Activated CD4-positive, alpha-beta T cell treated with anti-CD3 and anti-CD28 coated beads, Interleukin-2, amount 10 ng/mL, durations not matched to agents 24 days and 14 days (primary cell): ENCODE measurements around the gene PCSK9. TPM values are rescaled to one million over a fixed set of nuclear protein-coding genes. Genes with fewer than 3 reads are reported as not detected.

ENCODE experiments used
- DNase-seq: peaks from one replicate; pipeline ENCODE4 v3.0.0; 2022
- H3K27ac Mint-ChIP-seq: one replicate; pipeline ENCODE4 v1.8.0; 2022; ENCODE audit warnings: mild to moderate bottlenecking, mixed read lengths
- H3K27me3 Mint-ChIP-seq: one replicate; pipeline ENCODE4 v1.8.0; 2022; ENCODE audit warnings: mixed read lengths
- H3K36me3 Mint-ChIP-seq: one replicate; pipeline ENCODE4 v1.8.0; 2022; ENCODE audit warnings: low read depth, mild to moderate bottlenecking, mixed read lengths
- H3K4me1 Mint-ChIP-seq: one replicate; pipeline ENCODE4 v1.8.0; 2021; ENCODE audit warnings: mixed read lengths
- H3K4me3 Mint-ChIP-seq: one replicate; pipeline ENCODE4 v1.8.0; 2022; ENCODE audit warnings: mild to moderate bottlenecking, moderate library complexity, mixed read lengths
- H3K9me3 Mint-ChIP-seq: one replicate; pipeline ENCODE4 v1.8.0; 2021; ENCODE audit warnings: mixed read lengths
- intact Hi-C: fragments of 100-400 bp; cut with micrococcal nuclease; formaldehyde crosslinking; loops from one replicate; pipeline ENCODE4 v1.15.1; 2023
- total RNA-seq: library from RNA; stranded (reverse); gene quantifications from 2 replicates; pipeline ENCODE4 v1.2.3, GENCODE V29; 2022

The PCSK9 gene
- total RNA-seq, 1 donor from 2014 or later, result not detected

DNA sequence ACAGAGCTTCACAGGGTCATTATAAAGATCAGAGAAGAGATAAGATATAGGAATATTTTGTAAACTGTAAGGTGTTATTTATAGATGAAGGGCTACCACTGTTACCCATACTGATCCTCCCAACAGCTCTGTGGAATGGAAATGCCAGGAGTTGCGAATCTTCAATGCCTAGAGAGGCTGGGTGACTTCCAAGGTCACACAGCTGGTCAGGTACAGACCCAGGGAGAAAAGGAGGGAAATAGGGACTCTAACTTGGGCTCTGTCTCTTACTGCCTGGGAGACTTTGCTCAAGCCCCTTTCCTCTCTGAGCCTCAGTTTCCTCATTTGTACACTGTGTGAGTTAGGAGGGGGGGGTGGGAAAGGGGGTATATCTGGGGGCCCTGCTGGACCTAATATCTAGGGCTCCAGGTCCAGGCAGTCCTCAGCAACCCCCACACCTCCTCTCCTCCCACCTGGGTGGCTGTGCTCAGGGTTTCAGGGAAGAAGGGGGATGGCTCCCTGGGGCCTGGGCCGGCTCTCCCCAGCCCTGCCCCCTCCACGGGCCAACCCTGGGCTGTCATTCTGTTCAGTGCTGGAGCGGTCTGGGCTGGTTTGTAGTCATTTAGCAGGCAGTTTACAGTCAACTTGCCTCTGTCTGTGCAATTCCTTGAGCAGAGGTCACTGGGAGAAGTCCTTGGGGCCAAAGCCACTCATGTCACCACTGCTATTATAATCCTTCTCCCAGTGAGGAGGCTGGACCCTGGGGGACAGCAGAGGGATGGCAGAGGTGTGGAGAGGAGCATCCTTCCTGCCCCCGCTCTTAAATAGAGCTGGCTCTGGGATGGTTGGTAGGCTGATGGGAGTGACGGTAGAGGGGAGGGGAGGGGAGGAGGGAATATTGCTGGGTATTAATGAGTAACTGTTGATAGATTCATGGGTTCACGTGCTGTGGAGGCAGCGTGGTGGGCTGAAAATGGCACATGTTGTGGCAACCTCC is 39.0 kb upstream of the PCSK9 start:
- no peaks in the 10 kb centered on the region for H3K9me3 Mint-ChIP-seq
- peaks cover 21% of the 10 kb centered on the region for H3K27me3 Mint-ChIP-seq
- intact Hi-C loops, result no loop called here
- H3K4me3 Mint-ChIP-seq, result no peak overlapping the region
- H3K4me1 Mint-ChIP-seq, result peaks cover 14% of the 10 kb centered on the region
- H3K36me3 Mint-ChIP-seq, result no peaks in the 10 kb centered on the region
- DNase-seq, result no peak
- H3K27ac Mint-ChIP-seq, result no peak overlapping the region

DNA sequence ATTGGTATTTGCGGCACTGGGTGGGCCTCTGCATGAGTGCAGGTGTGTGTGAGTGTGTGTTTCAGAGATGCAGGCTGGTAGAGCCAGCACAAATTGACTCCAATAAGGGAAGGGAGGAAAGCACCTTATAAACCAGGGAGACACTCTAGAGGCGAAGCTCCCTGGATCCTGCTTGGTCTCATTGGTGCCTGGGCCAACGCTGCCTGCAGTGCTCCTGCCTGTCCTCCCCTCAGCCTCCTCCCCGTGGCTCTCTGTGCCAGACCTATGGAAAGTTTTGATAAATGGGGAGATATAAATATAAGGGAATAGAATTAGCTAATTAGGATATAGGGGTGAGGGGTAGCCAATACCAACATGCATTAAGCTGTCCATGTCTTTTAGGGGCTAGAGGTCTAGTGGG is 38.0 kb upstream of the PCSK9 start:
- peaks cover 15% of the 10 kb centered on the region for H3K27me3 Mint-ChIP-seq
- H3K27ac Mint-ChIP-seq, result no peak overlapping the region
- H3K9me3 Mint-ChIP-seq, result no peaks in the 10 kb centered on the region
- DNase-seq, result no peak
- H3K4me1 Mint-ChIP-seq, result peaks cover 4% of the 10 kb centered on the region
- no peaks in the 10 kb centered on the region for H3K36me3 Mint-ChIP-seq
- H3K4me3 Mint-ChIP-seq, result no peak overlapping the region
- intact Hi-C loops, result no loop called here

DNA sequence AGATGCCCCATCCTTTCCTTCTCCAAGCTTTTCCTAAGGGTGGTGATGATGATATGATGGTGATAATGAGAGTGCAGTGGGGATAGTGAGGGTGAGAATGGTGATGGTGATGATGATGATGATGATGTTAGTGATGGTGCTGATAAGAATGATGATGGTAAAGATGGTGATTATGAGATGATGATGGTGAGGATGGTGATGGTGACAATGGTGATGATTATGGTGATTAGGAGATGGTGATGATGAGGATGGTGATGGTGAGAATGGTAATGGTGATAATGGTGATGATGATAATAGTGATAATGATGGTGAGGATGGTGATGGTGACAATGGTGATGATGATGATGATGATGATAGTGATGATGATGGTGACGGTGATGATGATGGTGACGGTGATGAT is 36.7 kb upstream of the PCSK9 start:
- H3K9me3 Mint-ChIP-seq, result no peaks in the 10 kb centered on the region
- no peaks in the 10 kb centered on the region for H3K36me3 Mint-ChIP-seq
- intact Hi-C loops, result no loop called here
- H3K27me3 Mint-ChIP-seq, result peaks cover 4% of the 10 kb centered on the region
- no peak for DNase-seq
- no peak overlapping the region for H3K4me3 Mint-ChIP-seq
- no peak overlapping the region for H3K27ac Mint-ChIP-seq
- H3K4me1 Mint-ChIP-seq, result no peaks in the 10 kb centered on the region

DNA sequence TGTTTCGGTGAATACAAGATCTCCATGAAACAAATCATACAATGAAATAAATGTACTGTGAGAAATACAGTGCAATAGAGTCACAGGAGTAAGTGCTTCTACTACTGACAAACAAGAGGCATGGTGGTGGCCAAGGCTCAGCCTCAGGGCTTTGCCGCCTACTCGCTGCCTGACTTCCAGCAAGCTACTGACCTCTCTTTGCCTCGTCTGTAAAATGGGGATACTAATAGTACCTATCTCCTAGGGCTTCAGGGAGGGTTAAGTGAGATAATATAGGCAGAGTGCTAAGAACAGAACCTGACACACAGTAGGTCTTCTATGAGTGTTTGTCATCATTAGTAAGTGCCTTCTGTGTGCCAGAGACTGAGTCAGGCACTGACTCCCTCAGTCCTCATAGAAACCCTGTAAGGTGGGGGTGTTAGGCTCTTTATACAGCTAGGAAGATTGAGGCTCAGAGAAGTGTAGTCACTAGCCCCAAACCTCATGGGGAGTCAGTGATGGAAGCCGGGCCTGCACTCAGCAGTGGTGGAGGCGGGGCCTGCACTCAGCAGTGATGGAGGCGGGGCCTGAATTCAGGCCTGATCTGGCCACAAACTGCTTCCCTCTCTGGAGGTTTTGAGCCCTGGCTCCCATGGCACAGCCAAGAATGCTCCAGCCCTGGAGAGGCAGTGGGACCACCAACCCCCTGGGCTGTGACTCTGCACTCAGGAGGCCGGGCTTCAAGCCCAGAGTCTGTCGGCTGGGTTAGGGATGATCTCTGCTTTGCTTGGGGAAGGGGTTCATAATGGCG is 33.8 kb upstream of the PCSK9 start:
- H3K4me3 Mint-ChIP-seq, result no peak overlapping the region
- H3K36me3 Mint-ChIP-seq, result no peaks in the 10 kb centered on the region
- no peak overlapping the region for H3K27ac Mint-ChIP-seq
- DNase-seq, result no peak
- no peaks in the 10 kb centered on the region for H3K9me3 Mint-ChIP-seq
- H3K27me3 Mint-ChIP-seq, result no peaks in the 10 kb centered on the region
- no peaks in the 10 kb centered on the region for H3K4me1 Mint-ChIP-seq
- intact Hi-C loops, result no loop called here

DNA sequence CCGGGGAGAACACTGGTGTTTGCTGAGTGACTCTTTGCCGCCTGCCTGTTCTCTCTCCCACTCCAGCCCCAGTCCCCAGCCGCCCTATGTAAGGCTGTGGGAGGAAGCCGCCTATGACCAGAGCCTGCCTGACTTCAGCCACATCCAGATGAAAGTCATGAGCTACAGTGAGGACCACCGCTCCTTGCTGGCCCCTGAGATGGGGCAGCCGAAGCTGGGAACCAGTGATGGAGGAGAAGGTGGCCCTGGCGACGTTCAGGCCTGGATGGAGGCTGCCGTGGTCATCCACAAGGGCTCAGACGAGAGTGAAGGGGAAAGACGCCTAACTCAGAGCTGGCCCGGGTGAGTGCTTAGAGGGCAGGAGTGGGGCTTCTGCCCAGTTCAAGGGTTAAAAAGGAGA is 32.4 kb upstream of the PCSK9 start:
- intact Hi-C loops, result no loop called here
- H3K27ac Mint-ChIP-seq, result no peak overlapping the region

DNA sequence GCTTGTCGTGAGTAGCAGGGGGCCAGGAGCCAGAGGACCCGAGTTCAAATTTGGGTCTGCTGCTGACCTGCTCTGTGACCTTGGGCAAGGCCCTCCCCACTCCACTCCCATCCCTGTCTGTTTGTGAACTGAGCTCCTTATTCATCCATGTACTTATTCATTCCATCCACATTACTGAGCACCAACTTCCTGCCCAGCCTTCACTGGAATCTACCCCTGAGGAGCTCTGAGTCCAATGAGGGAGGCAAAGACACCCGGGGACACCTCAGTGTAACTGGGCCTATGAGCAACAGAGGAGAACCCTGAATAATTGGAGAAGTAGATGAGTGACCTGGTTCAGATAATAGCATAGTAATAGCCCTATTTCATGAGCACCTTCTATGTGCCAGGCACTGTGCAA is 31.7 kb upstream of the PCSK9 start:
- intact Hi-C loops, result no loop called here
- no peaks in the 10 kb centered on the region for H3K4me1 Mint-ChIP-seq
- H3K27ac Mint-ChIP-seq, result no peak overlapping the region
- DNase-seq, result no peak
- H3K4me3 Mint-ChIP-seq, result no peak overlapping the region
- H3K9me3 Mint-ChIP-seq, result no peaks in the 10 kb centered on the region
- H3K27me3 Mint-ChIP-seq, result no peaks in the 10 kb centered on the region
- H3K36me3 Mint-ChIP-seq, result no peaks in the 10 kb centered on the region

More for the DNA sequence above, 32.4 kb upstream of the PCSK9 start:
- no peaks in the 10 kb centered on the region for H3K27me3 Mint-ChIP-seq
- H3K9me3 Mint-ChIP-seq, result no peaks in the 10 kb centered on the region
- H3K4me3 Mint-ChIP-seq, result no peak overlapping the region
- DNase-seq, result no peak
- no peaks in the 10 kb centered on the region for H3K4me1 Mint-ChIP-seq
- H3K36me3 Mint-ChIP-seq, result no peaks in the 10 kb centered on the region

DNA sequence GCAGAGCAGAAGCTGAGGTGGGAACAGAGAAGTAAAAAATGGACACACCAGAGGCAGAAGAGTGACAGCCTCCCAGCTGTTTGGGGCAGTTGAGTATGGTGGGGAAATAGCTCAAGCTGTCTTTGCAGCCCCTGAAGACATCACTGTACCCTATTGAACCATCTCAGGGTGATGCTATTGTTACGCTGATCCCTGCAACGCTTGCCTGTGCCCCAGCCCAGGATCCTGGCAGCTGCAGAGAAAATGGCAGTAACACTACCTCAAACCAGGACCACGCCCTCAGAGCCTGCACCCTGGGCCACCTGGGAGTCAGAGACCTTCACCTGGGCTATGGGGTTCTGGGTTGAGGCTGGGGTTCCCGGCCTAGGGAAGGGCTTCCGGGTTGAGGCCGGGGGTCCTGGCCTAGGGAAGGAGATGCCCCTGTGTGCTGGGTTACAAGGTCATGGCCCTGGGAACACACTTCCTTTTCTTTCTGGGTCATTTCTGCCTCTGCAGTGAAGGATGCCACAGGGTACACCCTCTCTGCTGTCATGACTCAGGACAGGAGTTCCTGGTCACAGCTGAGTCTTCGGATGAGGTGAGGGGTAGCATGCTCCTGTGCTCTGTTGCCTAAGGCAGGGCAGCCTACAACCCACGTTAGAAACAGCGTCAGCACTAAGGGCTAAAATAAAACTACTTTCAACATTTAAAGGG is 29.0 kb upstream of the PCSK9 start:
- Mint-ChIP-seq H3K4me1 (no peaks in the 10 kb centered on the region), H3K4me3 (no peak overlapping the region), H3K36me3 (no peaks in the 10 kb centered on the region), H3K27ac (no peak overlapping the region), H3K27me3 (peaks cover 3% of the 10 kb centered on the region), H3K9me3 (no peaks in the 10 kb centered on the region)
- intact Hi-C loops, result no loop called here
- DNase-seq, result no peak

DNA sequence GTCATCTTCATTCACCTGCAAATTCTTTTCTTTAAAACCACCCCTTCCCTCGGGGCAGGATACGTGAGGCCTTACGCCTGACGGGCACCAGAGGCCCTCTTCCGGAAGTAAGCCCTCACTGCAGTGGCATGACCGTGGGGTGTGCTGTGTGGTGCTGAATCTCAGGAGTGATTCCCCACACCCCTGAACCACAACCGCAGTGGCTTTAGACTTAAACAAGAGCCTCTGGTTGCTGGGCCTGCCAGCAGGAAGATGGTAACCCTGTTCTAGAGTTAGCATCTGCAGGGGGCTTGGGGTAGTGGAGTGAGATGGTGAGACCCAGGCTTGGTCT is 28.5 kb upstream of the PCSK9 start:
- intact Hi-C loops, result no loop called here
- DNase-seq, result no peak
- Mint-ChIP-seq H3K4me3 (no peak overlapping the region), H3K27ac (no peak overlapping the region), H3K36me3 (no peaks in the 10 kb centered on the region), H3K9me3 (no peaks in the 10 kb centered on the region), H3K27me3 (peaks cover 3% of the 10 kb centered on the region), H3K4me1 (no peaks in the 10 kb centered on the region)

DNA sequence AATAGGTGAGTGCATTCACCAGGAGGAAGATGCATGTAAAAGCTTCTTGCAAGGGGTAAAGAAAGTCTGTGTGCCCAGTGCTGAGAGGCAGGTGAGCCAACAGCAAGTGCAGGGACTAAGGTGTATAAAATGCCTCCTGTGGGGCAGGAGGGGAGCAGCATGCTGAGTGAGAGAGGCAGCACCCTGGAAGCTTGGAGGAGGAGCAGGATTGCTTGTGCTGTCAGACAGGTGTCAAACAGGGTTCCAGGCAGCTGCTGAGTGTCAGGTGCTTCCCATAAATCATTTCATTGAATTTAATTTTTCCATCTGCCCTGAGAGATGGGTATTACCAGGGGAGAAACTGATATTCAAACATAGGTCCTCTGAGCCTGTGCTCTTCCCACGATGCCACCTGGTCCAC is 26.7 kb upstream of the PCSK9 start:
- Mint-ChIP-seq H3K27me3 (peaks cover 7% of the 10 kb centered on the region), H3K4me1 (no peaks in the 10 kb centered on the region), H3K27ac (no peak overlapping the region), H3K4me3 (no peak overlapping the region), H3K9me3 (no peaks in the 10 kb centered on the region), H3K36me3 (no peaks in the 10 kb centered on the region)
- no peak for DNase-seq
- intact Hi-C loops, result no loop called here

DNA sequence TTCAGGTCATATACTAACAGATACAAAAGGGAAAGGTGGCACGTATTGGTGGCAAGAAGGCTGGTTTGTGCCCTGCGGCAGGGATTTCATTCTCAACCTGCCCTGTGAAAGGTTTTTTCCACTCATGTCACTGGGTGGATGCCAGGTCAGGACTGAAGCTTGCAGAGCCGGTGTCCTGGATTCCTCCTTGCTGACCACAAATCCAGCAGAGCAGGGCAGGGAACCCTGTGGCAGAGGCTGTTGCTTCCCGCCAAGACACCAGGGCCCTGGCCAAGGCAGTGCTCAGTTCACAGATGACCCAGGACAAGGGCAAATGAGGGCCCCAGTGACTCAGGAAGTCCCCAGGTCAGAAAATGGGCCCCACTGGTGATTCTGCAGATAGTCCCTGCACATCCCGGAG is 24.2 kb upstream of the PCSK9 start:
- H3K4me3 Mint-ChIP-seq, result no peak overlapping the region
- no peaks in the 10 kb centered on the region for H3K9me3 Mint-ChIP-seq
- H3K27ac Mint-ChIP-seq, result no peak overlapping the region
- no peak for DNase-seq
- no peaks in the 10 kb centered on the region for H3K4me1 Mint-ChIP-seq
- H3K27me3 Mint-ChIP-seq, result peaks cover 10% of the 10 kb centered on the region
- no peaks in the 10 kb centered on the region for H3K36me3 Mint-ChIP-seq
- intact Hi-C loops, result no loop called here

DNA sequence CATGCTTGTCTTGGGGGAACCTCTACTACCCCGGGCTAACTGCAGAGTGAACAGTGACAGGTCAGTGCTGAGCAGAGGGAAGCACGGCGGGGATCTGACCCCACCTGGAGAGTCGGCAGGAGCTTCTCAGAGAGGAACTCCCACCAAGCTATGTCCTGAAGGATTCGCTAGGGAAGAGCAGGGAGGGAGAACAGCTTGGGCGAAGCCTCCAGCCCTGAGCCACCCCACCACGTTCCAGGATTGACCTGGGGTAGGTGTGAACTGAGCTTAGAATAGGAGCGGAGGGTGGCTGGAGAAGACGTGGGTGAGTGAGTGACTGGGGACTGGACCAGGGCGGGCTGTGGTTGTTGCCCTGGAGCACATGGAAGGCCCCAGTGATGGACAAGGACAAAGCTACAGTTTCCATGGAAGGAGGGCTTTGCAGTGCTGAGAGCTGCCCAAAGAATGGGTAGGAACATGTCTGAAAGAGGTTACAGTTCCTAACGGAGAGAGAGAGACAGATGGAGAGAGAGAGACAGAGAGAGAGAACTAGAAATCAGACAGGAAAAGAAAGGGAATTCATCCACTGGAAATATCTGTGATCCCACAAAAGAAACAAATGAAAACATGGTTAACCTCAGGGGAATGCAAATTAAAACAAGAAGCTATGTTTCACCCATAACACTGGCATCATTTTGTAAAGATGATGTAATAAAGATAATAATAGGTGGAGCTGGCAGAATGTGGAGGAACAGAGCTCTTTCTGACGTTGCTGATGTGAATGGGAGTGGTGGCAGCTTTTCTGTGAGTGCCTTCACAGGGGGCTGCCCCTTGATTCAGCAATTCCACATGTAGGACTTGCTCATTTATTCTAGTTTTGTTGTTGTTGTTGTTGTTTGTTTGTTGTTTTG is 23.4 kb upstream of the PCSK9 start:
- Mint-ChIP-seq H3K4me1 (no peaks in the 10 kb centered on the region), H3K27ac (no peak overlapping the region), H3K4me3 (no peak overlapping the region), H3K36me3 (no peaks in the 10 kb centered on the region), H3K27me3 (peaks cover 11% of the 10 kb centered on the region), H3K9me3 (no peaks in the 10 kb centered on the region)
- DNase-seq, result no peak
- intact Hi-C loops, result no loop called here

DNA sequence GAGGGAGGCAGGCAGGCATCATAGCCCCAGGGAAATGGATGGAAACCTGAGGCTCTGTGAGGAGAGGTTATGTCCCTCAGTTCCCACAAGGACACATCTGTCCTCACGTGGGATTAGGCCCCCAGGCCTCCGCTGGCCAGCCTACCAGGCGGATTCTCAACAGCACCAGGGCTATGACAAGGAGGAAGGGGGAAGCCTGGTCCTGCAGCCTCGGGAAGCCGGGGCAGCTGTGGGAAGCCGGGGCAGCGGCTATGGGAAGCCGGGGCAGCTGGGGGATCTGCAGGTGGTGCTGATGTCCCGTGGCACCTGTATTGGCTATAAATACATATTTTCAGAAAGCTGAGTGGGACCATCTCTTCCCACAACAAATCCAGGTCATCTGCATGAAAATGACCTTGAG is 21.0 kb upstream of the PCSK9 start:
- DNase-seq, result no peak
- H3K36me3 Mint-ChIP-seq, result no peaks in the 10 kb centered on the region
- peaks cover 11% of the 10 kb centered on the region for H3K27me3 Mint-ChIP-seq
- H3K4me3 Mint-ChIP-seq, result no peak overlapping the region
- no peaks in the 10 kb centered on the region for H3K9me3 Mint-ChIP-seq
- no peak overlapping the region for H3K27ac Mint-ChIP-seq
- no peaks in the 10 kb centered on the region for H3K4me1 Mint-ChIP-seq
- intact Hi-C loops, result no loop called here

DNA sequence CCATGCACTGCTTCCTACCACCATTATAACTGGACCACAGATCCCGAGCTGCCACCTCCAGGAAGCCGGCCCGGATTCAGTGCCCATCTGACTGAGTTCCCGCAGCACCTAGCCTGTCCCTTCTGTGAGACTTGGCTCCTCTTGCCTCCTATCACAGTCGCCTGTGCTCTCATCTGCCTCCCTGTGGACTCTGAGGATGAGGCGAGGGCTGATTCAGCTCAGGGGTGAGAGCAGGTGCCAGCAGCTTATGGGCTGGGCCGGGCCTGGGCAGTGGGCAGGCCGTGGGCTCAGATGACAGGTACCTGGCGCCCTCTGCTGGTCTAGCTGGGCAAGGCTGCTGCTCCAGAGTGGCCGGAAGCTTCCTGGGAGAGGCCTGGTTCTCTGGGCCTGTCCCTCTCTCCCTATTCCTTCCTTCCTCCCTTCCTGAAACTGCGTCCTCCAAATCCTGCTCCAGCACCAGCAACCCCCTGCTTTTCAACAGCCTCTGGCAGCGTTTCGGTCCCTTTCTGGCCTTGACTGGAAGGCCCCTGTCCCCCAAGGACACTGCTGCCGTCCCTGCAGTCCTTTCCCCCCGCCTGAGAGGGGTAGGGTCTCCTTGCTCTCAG is 17.3 kb upstream of the PCSK9 start:
- peak; percentile 90 for DNase-seq
- H3K36me3 Mint-ChIP-seq, result no peaks in the 10 kb centered on the region
- no peak overlapping the region for H3K4me3 Mint-ChIP-seq
- intact Hi-C loops, result loop anchor here (1.0 kb wide), 2 partner anchors 72 to 77 kb away; no protein-coding TSS in a partner anchor
- no peak overlapping the region for H3K27ac Mint-ChIP-seq
- H3K9me3 Mint-ChIP-seq, result no peaks in the 10 kb centered on the region
- peaks cover 4% of the 10 kb centered on the region for H3K27me3 Mint-ChIP-seq
- peaks cover 3% of the 10 kb centered on the region for H3K4me1 Mint-ChIP-seq
